HepG2 (cell line): ENCODE measurements around the gene ACSS3. TPM values are rescaled to one million over a fixed set of nuclear protein-coding genes. Genes with fewer than 3 reads are reported as not detected.

Experiments used
- AHDC1 ChIP-seq: sonication (generic); formaldehyde crosslinking; IDR thresholded peaks from 2 replicates; pipeline ENCODE4 v1.5.1; 2020; ENCODE audit warnings: mild to moderate bottlenecking, missing genetic modification reagents, borderline replicate concordance
- AHR ChIP-seq: IDR thresholded peaks from 2 replicates; pipeline ENCODE4 v1.6.1; 2018; ENCODE audit warnings: missing genetic modification reagents, missing compliant biosample characterization
- DRAP1 ChIP-seq: IDR thresholded peaks from 2 replicates; pipeline ENCODE4 v1.6.1; 2016; ENCODE audit warnings: missing genetic modification reagents, missing compliant biosample characterization
- FLYWCH1 ChIP-seq: sonication (generic); formaldehyde crosslinking; IDR thresholded peaks from 2 replicates; pipeline ENCODE4 v1.8.1; 2023; ENCODE audit warnings: mild to moderate bottlenecking, missing genetic modification reagents
- HOMEZ ChIP-seq: IDR thresholded peaks from 2 replicates; pipeline ENCODE4 v1.6.1; 2016; ENCODE audit warnings: low read depth
- KDM1A ChIP-seq: IDR thresholded peaks from 2 replicates; pipeline ENCODE4 v1.6.1; 2016; ENCODE audit warnings: missing compliant biosample characterization
- LCORL ChIP-seq, 2 experiments: fragments of 450-650 bp in 1 of 2; sonication (generic) in 1 of 2; formaldehyde crosslinking in 1 of 2; IDR thresholded peaks; 2 replicates each; pipeline versions ENCODE4 v1.5.0 to v1.6.1; 2017 to 2020; ENCODE audit warnings: antibody characterized with exemption in 1 of 2, missing genetic modification reagents in 1 of 2
- MZF1 ChIP-seq: sonication (generic); formaldehyde crosslinking; IDR thresholded peaks from 2 replicates; pipeline ENCODE4 v1.8.1; 2023; ENCODE audit warnings: mild to moderate bottlenecking, missing genetic modification reagents, borderline replicate concordance
- NCOR1 ChIP-seq: fragments of 200-600 bp; sonication (generic); IDR thresholded peaks from 2 replicates; pipeline ENCODE4 v1.7.0; 2017; ENCODE audit warnings: antibody characterized with exemption, low read length, borderline replicate concordance
- NFIC ChIP-seq: IDR thresholded peaks from 2 replicates; pipeline ENCODE4 v1.6.1; 2012; ENCODE audit warnings: mild to moderate bottlenecking, low read length, inconsistent platforms
- RBAK ChIP-seq: sonication (generic); formaldehyde crosslinking; IDR thresholded peaks from 2 replicates; pipeline ENCODE4 v1.5.1; 2020; ENCODE audit warnings: mild to moderate bottlenecking, missing genetic modification reagents
- SAP130 ChIP-seq: IDR thresholded peaks from 2 replicates; pipeline ENCODE4 v1.6.1; 2016; ENCODE audit warnings: low read depth
- TMF1 ChIP-seq: sonication (generic); formaldehyde crosslinking; IDR thresholded peaks from 2 replicates; pipeline ENCODE4 v1.8.1; 2022; ENCODE audit warnings: low read depth, missing genetic modification reagents
- ZNF264 ChIP-seq: sonication (generic); formaldehyde crosslinking; IDR thresholded peaks from 2 replicates; pipeline ENCODE4 v1.4.0; 2020; ENCODE audit warnings: missing genetic modification reagents
- ZNF3 ChIP-seq: IDR thresholded peaks from 2 replicates; pipeline ENCODE4 v1.7.0; 2017; ENCODE audit warnings: inconsistent platforms
- ZNF343 ChIP-seq: sonication (generic); formaldehyde crosslinking; IDR thresholded peaks from 2 replicates; pipeline ENCODE4 v1.4.0; 2020; ENCODE audit warnings: mild to moderate bottlenecking, missing genetic modification reagents
- ZNF781 ChIP-seq: sonication (generic); formaldehyde crosslinking; IDR thresholded peaks from 2 replicates; pipeline ENCODE4 v1.5.1; 2020; ENCODE audit warnings: borderline replicate concordance, mild to moderate bottlenecking, missing genetic modification reagents; ENCODE audit errors: not compliant biosample characterization
- ZNF850 ChIP-seq: sonication (generic); formaldehyde crosslinking; conservative IDR thresholded peaks from 2 replicates; pipeline ENCODE4 v1.9.0; 2021; ENCODE audit warnings: mild to moderate bottlenecking, missing genetic modification reagents
- polyA plus RNA-seq, 8 experiments: library from polyadenylated mRNA; depleted of rRNA in 3 of 8; stranded (reverse) in 7 of 8; unstranded in 1 of 8; fragments of >200 nt; fragmentation: Illumina TruSeq in 4 of 8; extraction: Trizol in 4 of 8; gene quantifications; 2 replicates each; pipeline versions ENCODE4 v1.2.1 to v1.2.3, GENCODE V29; 2011 to 2016; ENCODE audit warnings: low read depth in 4 of 8, missing spikeins in 1 of 8, mixed read lengths in 1 of 8; ENCODE audit not compliant: insufficient read depth in 1 of 8
- total RNA-seq, 5 experiments: library from RNA; depleted of rRNA; stranded (reverse); fragments of >200 nt; fragmentation: Illumina TruSeq; extraction: Trizol; gene quantifications; 2 replicates each; pipeline ENCODE4 v1.2.3, GENCODE V29; 2016; ENCODE audit warnings: low read depth in 1 of 5
- TF ChIP-seq, protein P1 (sequence below): sonication (generic); formaldehyde crosslinking; IDR thresholded peaks from 2 replicates; pipeline ENCODE4 v1.4.0; 2020; ENCODE audit warnings: missing genetic modification reagents, borderline replicate concordance
- TF ChIP-seq, protein P2 (sequence below): sonication (generic); formaldehyde crosslinking; IDR thresholded peaks from 2 replicates; pipeline ENCODE4 v1.8.1; 2023; ENCODE audit warnings: mild to moderate bottlenecking, moderate library complexity, missing genetic modification reagents

Gene ACSS3
- total and polyA plus RNA-seq, 2 of the 13 experiments (the other 11 are each of a cell fraction or from before 2014, with no cell fraction given): 79.5 to 86.3 TPM

GRCh38 chr12:81086342-81086741 lies 8.5 kb downstream of the ACSS3 start (continued):
- no peak for TF ChIP-seq AHR (CRISPR knock-in tag)
- peak; percentile 25; the same call in 1 of the 2 replicates for TF ChIP-seq NCOR1
- TF ChIP-seq MZF1: no peak
- TF ChIP-seq FLYWCH1 (CRISPR knock-in tag): no peak
- no peak for TF ChIP-seq TMF1 (CRISPR knock-in tag)
- peak; percentile 86 for TF ChIP-seq AHDC1 (CRISPR knock-in tag)
- TF ChIP-seq DRAP1: 0 out of 2 replicates have a peak, but pooled peaks have one; percentile 29
- TF ChIP-seq LCORL (IDR thresholded peaks at IDR 0.05): 0 out of 2 replicates have a peak, but pooled peaks have one; percentile 40
- peak; percentile 56; the same call in 1 of the 2 replicates for TF ChIP-seq LCORL (CRISPR knock-in tag; IDR thresholded peaks at IDR 0.05)
- peak; percentile 91 for TF ChIP-seq HOMEZ
- TF ChIP-seq, protein P1, sequence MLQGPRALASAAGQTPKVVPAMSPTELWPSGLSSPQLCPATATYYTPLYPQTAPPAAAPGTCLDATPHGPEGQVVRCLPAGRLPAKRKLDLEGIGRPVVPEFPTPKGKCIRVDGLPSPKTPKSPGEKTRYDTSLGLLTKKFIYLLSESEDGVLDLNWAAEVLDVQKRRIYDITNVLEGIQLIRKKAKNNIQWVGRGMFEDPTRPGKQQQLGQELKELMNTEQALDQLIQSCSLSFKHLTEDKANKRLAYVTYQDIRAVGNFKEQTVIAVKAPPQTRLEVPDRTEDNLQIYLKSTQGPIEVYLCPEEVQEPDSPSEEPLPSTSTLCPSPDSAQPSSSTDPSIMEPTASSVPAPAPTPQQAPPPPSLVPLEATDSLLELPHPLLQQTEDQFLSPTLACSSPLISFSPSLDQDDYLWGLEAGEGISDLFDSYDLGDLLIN (CRISPR knock-in tag): no peak
- peak; percentile 89 for TF ChIP-seq SAP130
- no peak for TF ChIP-seq ZNF343 (CRISPR knock-in tag)
- 0 out of 2 replicates have a peak, but pooled peaks have one; percentile 27 for TF ChIP-seq ZNF264 (CRISPR knock-in tag)
- TF ChIP-seq KDM1A (CRISPR knock-in tag): peak; percentile 94
- no peak for TF ChIP-seq ZNF781 (CRISPR knock-in tag)
- TF ChIP-seq ZNF3 (CRISPR knock-in tag): peak; percentile 98
- TF ChIP-seq, protein P2, sequence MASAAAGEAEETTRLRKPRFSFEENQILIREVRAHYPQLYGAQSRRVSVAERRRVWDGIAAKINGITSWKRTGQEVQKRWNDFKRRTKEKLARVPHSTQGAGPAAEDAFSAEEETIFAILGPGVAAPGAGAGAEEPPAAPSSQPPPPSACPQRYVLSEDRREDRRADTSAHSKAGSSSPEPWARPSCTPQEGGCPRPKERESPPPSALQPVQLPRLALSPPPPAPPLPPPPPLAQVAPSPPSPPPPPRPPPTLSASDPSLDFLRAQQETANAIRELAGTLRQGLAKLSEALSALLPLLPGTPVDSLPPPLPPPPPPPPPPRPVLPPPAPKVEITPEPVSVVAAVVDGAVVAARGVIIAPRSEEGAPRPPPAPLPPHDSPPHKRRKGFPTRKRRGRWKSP (CRISPR knock-in tag): no peak; the same call in 1 of the 2 replicates
- TF ChIP-seq NFIC: 0 out of 2 replicates have a peak, but pooled peaks have one; percentile 16
- TF ChIP-seq ZNF850 (CRISPR knock-in tag): no peak
- TF ChIP-seq RBAK: no peak; the same call in 1 of the 2 replicates
